Measurements from ENCODE around the gene ZNF678.

Gene ZNF678

GRCh38 chr1:227632325-227632724 lies 69.0 kb downstream of the ZNF678 start:
- DNase-seq (ENCODE audit: extremely low read depth, low read depth) = no peak
- TF ChIP-seq CTCF (IDR thresholded peaks at IDR 0.05; ENCODE audit: low read depth, low read length) = no peak

GRCh38 chr1:227635596-227635995 lies 72.2 kb downstream of the ZNF678 start:
- no peak for TF ChIP-seq CTCF (IDR thresholded peaks at IDR 0.05; ENCODE audit: low read depth, low read length)
- DNase-seq (ENCODE audit: extremely low read depth, low read depth) = no peak

- no peak for DNase-seq (ENCODE audit: extremely low read depth, low read depth)
- no peak for TF ChIP-seq CTCF (IDR thresholded peaks at IDR 0.05; ENCODE audit: low read depth, low read length)
These were observed 91.1 kb downstream of the ZNF678 start for GRCh38 chr1:227654431-227654830.

GRCh38 chr1:227654858-227655752 lies 91.7 kb downstream of the ZNF678 start:
- TF ChIP-seq CTCF (IDR thresholded peaks at IDR 0.05; ENCODE audit: low read depth, low read length) = no peak
- no peak for DNase-seq (ENCODE audit: extremely low read depth, low read depth)

- no peak for TF ChIP-seq CTCF (IDR thresholded peaks at IDR 0.05; ENCODE audit: low read depth, low read length)
- DNase-seq (ENCODE audit: extremely low read depth, low read depth) = no peak
These were observed 98.1 kb downstream of the ZNF678 start for GRCh38 chr1:227661495-227661894.

GRCh38 chr1:227662933-227663332 lies 99.6 kb downstream of the ZNF678 start:
- no peak for TF ChIP-seq CTCF (IDR thresholded peaks at IDR 0.05; ENCODE audit: low read depth, low read length)

GRCh38 chr1:227666286-227666685 lies 102.9 kb downstream of the ZNF678 start:
- no peak for TF ChIP-seq CTCF (IDR thresholded peaks at IDR 0.05; ENCODE audit: low read depth, low read length)
- DNase-seq (ENCODE audit: extremely low read depth, low read depth) = no peak

More at GRCh38 chr1:227662933-227663332, 99.6 kb downstream of the ZNF678 start:
- no peak for DNase-seq (ENCODE audit: extremely low read depth, low read depth)

All from AG09319 (cell line).